Activated CD4-positive, alpha-beta memory T cell treated with anti-CD3 and anti-CD28 coated beads, Interleukin-2, amount 10 ng/mL, durations not matched to agents 7 days and 5 days (primary cell): ENCODE data around the gene SYNM. TPM values are rescaled to one million over a fixed set of nuclear protein-coding genes. Genes with fewer than 3 reads are reported as not detected.
"Not testable (repeated sequence)": the region's sequence is repeated elsewhere in the genome, so short reads cannot be mapped to it uniquely, and the experiment has no call there.

ENCODE experiments used
- CTCF ChIA-PET: fragments of 350-600 bp; sonication (Branson Sonifier 250); formaldehyde crosslinking; loops from one replicate; lab custom pipeline; 2021; ENCODE audit warnings: antibody characterized with exemption, inconsistent platforms; lab: Charles Lee
- POLR2A ChIA-PET: fragments of 350-600 bp; sonication (Branson Sonifier 250); formaldehyde crosslinking; loops from one replicate; lab custom pipeline; 2021; ENCODE audit warnings: antibody characterized with exemption; lab: Charles Lee
- DNase-seq: peaks from one replicate; pipeline ENCODE4 v3.0.0-alpha.2; 2020
- H3K27ac Mint-ChIP-seq: one replicate; pipeline ENCODE4 v1.8.0; 2021; ENCODE audit warnings: mild to moderate bottlenecking, mixed read lengths
- H3K27me3 Mint-ChIP-seq: one replicate; pipeline ENCODE4 v1.8.0; 2021; ENCODE audit warnings: mixed read lengths
- H3K36me3 Mint-ChIP-seq: one replicate; pipeline ENCODE4 v1.8.0; 2021; ENCODE audit warnings: low read depth, mixed read lengths
- H3K4me1 Mint-ChIP-seq: one replicate; pipeline ENCODE4 v1.8.0; 2021; ENCODE audit warnings: mixed read lengths
- H3K4me3 Mint-ChIP-seq: one replicate; pipeline ENCODE4 v1.8.0; 2021; ENCODE audit warnings: mild to moderate bottlenecking, mixed read lengths
- H3K9me3 Mint-ChIP-seq: one replicate; pipeline ENCODE4 v1.8.0; 2021; ENCODE audit warnings: mixed read lengths
- total RNA-seq, 2 experiments: library from RNA; stranded (reverse); gene quantifications; one replicate each; pipeline ENCODE4 v1.2.3, GENCODE V29; 2021

The SYNM gene
- total RNA-seq, 2 experiments from 2014 or later = 5.5 to 5.7 TPM

DNA sequence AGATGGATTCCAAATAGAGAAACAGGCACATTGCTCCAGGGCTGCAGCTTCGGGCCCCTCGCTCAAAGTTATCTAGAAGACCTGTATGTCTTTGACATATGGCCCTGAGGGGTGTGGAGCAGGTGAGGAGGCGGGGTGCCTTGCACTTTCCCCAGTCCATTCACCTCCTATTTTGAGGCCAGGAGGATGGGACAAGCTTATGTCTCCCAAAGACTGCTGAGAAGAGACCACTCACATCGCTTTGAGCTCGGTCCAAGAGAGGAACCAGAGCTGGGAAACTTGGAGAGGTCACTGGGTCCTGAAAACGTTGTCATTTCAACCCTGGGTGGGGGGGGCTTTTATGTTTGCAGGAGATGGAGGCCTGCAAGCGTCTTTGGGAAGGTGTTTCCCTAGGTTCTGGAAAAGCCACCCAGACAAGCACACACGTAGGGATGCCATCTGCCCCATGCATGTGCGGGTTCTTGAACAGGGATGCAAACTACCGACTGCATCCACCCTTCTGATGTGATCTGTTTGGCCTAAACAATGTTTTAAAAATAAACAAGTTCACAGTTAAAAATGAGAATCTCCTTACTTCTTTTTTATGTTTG, 33.7 kb upstream of the SYNM start:
- Mint-ChIP-seq H3K4me3 (no peak overlapping the region), H3K27me3 (peaks cover 4% of the 10 kb centered on the region)

DNA sequence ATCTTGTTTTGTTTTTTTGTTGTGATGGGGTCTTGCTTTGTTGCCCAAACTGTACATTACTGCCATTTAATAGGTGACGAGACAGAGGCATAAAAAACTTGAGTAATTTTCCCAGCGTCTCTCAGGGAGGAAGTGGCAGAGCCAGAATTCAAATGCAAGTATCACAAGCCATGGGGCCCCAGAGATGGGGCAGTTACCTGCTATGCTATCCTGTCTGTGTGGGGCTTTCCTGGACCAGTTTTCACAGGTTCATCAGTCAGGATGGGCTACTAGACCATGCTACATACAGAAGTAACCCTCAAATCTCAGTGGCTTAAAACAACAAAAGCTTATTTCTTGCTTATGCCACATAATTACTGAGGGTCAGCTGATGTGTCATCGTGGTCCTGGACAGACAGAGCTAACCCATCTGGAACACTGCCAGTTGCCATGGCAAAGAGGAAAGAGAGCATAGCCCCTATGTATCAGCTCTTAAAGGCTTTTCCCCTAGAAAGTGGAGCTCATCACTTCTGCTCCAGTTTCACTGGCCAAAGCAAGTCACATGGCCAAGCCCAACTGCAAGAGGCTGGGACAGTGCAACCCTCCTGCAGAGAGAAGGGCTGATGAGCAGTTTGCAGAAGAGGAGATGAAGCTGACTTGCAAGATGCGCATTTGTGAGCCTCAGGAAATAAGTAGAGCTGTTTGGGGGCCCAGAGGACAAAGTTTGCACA, 31.7 kb upstream of the SYNM start:
- POLR2A ChIA-PET = no interaction called here
- H3K9me3 Mint-ChIP-seq = no peaks in the 10 kb centered on the region
- DNase-seq = no peak
- H3K36me3 Mint-ChIP-seq = no peaks in the 10 kb centered on the region
- peaks cover 7% of the 10 kb centered on the region for H3K27me3 Mint-ChIP-seq
- H3K4me1 Mint-ChIP-seq = peaks cover 7% of the 10 kb centered on the region
- CTCF ChIA-PET = interaction anchor here (0.7 to 1.9 kb wide), 2 partner anchors 14 to 16 kb away, joined by 4 to 6 read pairs; no protein-coding TSS in a partner anchor
- H3K4me3 Mint-ChIP-seq = no peak overlapping the region
- no peak overlapping the region for H3K27ac Mint-ChIP-seq

More for the DNA sequence above, 33.7 kb upstream of the SYNM start:
- no peak for DNase-seq
- no peaks in the 10 kb centered on the region for H3K36me3 Mint-ChIP-seq
- ChIA-PET CTCF (interaction anchor here (1.6 to 1.9 kb wide), 2 partner anchors 11 to 14 kb away, joined by 5 to 6 read pairs; no protein-coding TSS in a partner anchor), POLR2A (no interaction called here)
- H3K27ac Mint-ChIP-seq = no peak overlapping the region
- peaks cover 2% of the 10 kb centered on the region for H3K4me1 Mint-ChIP-seq
- H3K9me3 Mint-ChIP-seq = no peaks in the 10 kb centered on the region

DNA sequence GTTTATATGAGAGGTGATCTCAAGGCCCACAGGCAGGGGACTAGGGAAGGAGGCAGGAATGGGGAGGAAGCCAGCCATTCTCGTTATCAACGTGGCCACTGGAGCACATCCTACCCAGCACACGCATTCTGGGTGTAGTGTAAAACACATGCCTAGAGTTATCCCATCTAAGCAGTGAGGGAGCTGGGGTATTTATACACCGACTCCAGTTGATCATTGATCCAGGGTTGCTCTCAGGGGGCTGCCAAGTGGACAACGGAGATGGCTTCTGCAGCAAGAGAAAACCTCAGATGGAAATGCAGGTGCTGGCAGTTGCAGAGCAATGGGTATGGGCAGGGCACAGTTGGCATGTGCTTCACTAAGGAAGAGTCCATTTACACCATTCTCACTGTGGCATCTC, 30.4 kb upstream of the SYNM start:
- no peaks in the 10 kb centered on the region for H3K36me3 Mint-ChIP-seq
- DNase-seq = no peak
- no peaks in the 10 kb centered on the region for H3K9me3 Mint-ChIP-seq
- CTCF ChIA-PET = interaction anchor here (2.7 kb wide), 1 partner anchor 8 kb away, joined by 7 read pairs; no protein-coding TSS in a partner anchor
- no peak overlapping the region for H3K4me3 Mint-ChIP-seq
- H3K27me3 Mint-ChIP-seq = peaks cover 14% of the 10 kb centered on the region
- peaks cover 7% of the 10 kb centered on the region for H3K4me1 Mint-ChIP-seq
- no peak overlapping the region for H3K27ac Mint-ChIP-seq
- POLR2A ChIA-PET = no interaction called here

DNA sequence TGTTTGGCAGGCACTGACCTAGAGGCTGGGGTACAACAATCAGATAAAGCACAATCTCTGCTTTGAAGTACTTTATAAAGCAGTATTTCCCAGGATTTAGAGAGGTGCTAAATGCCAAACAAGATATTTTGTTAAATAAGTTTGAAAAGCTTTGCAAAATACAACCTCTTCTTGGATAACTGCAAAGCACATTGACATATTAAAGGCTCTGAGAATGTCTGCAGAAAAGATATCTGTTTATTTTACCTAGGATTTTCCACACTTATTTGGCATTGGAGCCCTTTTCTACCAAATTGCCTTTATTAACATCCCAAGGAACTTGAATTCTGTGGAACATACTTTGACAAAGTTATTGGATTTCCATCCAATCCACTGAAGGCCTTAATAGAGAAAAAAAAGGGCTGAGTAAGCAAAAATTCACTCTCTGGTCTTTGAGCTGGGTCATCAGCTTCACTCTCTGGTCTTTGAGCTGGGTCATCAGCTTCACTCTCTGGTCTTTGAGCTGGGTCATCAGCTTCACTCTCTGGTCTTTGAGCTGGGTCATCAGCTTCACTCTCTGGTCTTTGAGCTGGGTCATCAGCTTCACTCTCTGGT, 29.7 kb upstream of the SYNM start:
- peaks cover 14% of the 10 kb centered on the region for H3K27me3 Mint-ChIP-seq
- H3K27ac Mint-ChIP-seq, H3K9me3 Mint-ChIP-seq, POLR2A ChIA-PET, H3K4me1 Mint-ChIP-seq, H3K4me3 Mint-ChIP-seq, H3K36me3 Mint-ChIP-seq, DNase-seq: not testable (repeated sequence)
- CTCF ChIA-PET = interaction anchor here (1.0 to 2.7 kb wide), 7 partner anchors 9 to 556 kb away, joined by 3 to 14 read pairs (median 8); no protein-coding TSS in a partner anchor

DNA sequence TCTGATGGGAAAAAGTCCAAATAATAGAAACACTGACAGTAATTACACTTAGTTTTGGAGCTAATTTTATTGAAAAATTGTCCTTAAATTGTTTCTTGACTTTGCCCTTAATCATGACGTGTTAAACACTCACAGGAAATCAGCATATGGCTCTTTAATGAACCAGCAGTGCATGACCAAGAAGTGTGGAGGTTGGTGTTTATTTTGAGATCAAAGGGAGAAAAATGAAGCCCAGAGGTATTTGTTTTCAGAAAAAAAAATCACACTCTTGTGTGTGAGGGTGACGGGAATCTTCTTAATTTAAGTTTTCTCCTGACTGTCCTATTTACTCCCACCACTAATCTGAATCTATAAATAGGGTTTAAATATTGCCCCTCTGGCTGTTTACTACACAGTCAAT, 28.8 kb upstream of the SYNM start:
- peaks cover 7% of the 10 kb centered on the region for H3K4me1 Mint-ChIP-seq
- H3K4me3 Mint-ChIP-seq = no peak overlapping the region
- H3K27me3 Mint-ChIP-seq = peaks cover 14% of the 10 kb centered on the region
- POLR2A ChIA-PET = no interaction called here
- no peaks in the 10 kb centered on the region for H3K9me3 Mint-ChIP-seq
- no peak for DNase-seq
- H3K27ac Mint-ChIP-seq = no peak overlapping the region
- no peaks in the 10 kb centered on the region for H3K36me3 Mint-ChIP-seq
- CTCF ChIA-PET = interaction anchor here (0.6 to 2.7 kb wide), 28 partner anchors 8 to 1857 kb away, joined by 3 to 14 read pairs (median 4); partner anchors contain the start of gene SYNM

DNA sequence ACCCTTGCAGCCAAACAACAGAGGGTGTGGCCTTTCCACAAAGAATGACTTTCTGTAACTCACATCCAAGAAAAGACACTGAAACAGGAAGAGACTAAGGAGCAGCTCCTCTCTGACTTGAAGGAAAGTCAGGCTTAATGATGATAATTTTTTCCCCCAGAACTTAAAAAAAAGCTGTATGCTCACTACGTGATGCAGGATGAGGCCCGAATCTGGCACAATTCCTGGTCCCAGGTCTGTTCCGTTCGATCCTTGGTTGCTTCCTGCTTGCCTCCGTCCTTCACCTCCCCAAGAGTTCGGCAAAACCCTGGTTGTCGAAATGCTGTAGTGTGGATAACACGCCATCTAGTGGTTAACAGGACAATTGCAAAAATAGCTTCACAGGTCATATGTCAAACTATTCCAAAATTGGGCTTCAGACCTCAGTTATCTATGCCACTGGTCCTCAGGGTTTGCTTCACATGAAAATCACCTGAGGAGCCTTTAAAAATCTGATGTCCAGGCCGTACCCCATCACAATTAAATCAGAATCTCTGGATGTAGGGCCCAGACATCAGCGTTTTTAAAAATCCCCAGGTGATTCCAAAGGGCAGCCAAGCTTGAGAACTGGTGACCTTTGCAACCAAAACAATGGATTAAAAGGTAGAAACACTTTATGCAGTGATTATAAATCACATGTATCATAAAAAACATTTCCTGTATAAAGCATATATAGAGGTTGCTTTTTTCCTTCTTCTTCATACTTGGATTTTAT, 28.1 kb upstream of the SYNM start:
- H3K9me3 Mint-ChIP-seq = no peaks in the 10 kb centered on the region
- POLR2A ChIA-PET = no interaction called here
- CTCF ChIA-PET = interaction anchor here (0.6 to 2.7 kb wide), 27 partner anchors 9 to 1273 kb away, joined by 3 to 14 read pairs (median 4); partner anchors contain the start of gene SYNM
- peaks cover 14% of the 10 kb centered on the region for H3K27me3 Mint-ChIP-seq
- peaks cover 7% of the 10 kb centered on the region for H3K4me1 Mint-ChIP-seq
- H3K36me3 Mint-ChIP-seq = no peaks in the 10 kb centered on the region
- peak; percentile 52 for DNase-seq
- no peak overlapping the region for H3K27ac Mint-ChIP-seq
- peak overlapping the region; percentile 77 for H3K4me3 Mint-ChIP-seq

DNA sequence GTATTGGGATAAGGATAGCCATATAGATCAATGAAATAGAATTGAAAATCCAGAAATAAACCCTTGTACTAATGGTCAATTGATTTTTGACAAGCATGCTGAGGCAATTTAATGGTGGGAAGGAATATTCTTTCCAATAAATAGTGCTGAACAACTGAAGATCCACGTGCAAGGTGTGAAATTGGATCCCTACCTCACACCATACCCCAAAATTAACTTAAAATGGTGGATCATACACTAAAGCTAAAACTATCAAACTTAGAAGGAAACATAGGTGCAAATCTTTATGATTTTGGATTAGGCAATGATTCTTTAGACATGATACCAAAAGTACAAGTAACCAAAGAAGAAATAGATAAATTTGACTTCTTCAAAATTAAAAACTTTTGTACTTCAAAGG, 22.1 kb upstream of the SYNM start:
- H3K36me3 Mint-ChIP-seq = no peaks in the 10 kb centered on the region
- H3K27me3 Mint-ChIP-seq = peaks cover 24% of the 10 kb centered on the region
- ChIA-PET CTCF (interaction anchor here (0.7 to 1.3 kb wide), 3 partner anchors 16 to 21 kb away, joined by 3 to 4 read pairs (median 4); no protein-coding TSS in a partner anchor), POLR2A (interaction anchor here (0.8 kb wide), 1 partner anchor 10 kb away, joined by 3 read pairs; no protein-coding TSS in a partner anchor)
- H3K4me1 Mint-ChIP-seq = no peaks in the 10 kb centered on the region
- DNase-seq = no peak
- no peak overlapping the region for H3K4me3 Mint-ChIP-seq
- no peaks in the 10 kb centered on the region for H3K9me3 Mint-ChIP-seq
- H3K27ac Mint-ChIP-seq = no peak overlapping the region

DNA sequence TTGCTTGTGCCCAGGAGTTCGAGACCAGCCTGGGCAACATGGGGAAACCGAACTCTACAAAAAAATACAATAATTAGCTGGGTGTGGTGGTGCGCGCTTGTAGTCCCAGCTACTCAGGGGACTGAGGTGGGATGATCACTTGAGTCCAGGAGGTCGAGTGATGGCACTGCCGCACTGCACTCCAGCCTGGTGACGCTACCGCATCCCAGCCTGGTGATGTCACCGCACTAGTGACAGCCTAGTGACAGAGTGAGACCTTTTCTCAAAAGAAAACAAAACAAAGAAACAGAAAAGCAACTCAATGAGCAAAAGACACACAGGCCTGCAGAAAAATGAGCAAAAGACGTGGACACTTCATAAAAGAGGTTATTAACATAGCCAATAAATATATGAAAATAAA, 19.9 kb upstream of the SYNM start:
- Mint-ChIP-seq H3K9me3 (no peaks in the 10 kb centered on the region), H3K36me3 (no peaks in the 10 kb centered on the region), H3K27me3 (peaks cover 20% of the 10 kb centered on the region), H3K4me1 (peaks cover 2% of the 10 kb centered on the region), H3K4me3 (no peak overlapping the region), H3K27ac (no peak overlapping the region)
- POLR2A ChIA-PET = no interaction called here
- CTCF ChIA-PET = interaction anchor here (2.8 kb wide), 1 partner anchor 9 kb away, joined by 11 read pairs; no protein-coding TSS in a partner anchor
- DNase-seq = no peak

DNA sequence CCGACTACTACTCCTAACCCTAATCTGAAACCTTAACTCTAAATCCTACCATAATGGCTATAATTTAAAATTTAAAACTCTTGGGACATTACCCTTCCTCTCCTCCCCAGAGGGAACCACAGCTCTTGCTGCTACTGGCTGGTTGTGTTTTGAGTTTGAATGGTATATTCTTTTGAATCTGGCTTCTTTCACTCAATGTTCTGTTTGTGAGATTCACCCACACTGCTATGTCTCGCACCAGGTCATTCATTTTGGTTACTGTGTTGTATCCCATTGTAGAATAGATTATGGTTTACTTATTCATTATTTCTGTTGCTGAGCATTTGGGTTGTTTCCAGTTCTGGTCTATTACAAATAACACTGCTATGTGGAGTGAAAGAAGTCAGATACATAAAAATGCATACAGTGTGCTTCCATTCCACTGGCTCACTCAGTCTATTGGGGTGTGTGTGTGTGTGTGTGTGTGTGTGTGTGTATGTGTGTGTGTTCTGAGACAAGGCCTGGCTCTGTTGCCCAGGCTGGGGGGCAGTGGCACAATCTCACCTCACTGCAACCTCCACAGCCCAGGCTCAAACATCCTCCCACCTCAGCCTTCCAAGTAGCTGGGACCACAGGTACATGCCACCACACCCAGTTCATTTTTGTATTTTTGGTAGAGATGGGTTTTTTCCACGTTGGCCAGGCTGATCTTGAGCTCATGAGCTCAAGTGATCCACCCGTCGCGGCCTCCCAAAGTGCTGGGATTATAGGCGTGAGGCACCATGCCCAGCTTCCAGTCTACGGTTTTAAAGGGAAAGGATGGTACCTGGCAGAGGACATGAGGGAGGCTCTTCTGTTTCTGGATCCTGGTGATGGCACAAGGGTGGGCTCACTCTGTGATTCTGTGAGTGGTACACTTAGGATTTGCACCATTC, 19.2 kb upstream of the SYNM start:
- Mint-ChIP-seq H3K9me3 (no peaks in the 10 kb centered on the region), H3K4me1 (peaks cover 6% of the 10 kb centered on the region), H3K36me3 (no peaks in the 10 kb centered on the region), H3K27ac (no peak overlapping the region), H3K27me3 (peaks cover 22% of the 10 kb centered on the region), H3K4me3 (no peak overlapping the region)
- ChIA-PET CTCF (interaction anchor here (1.5 to 2.8 kb wide), 2 partner anchors 10 to 20 kb away, joined by 5 to 11 read pairs; no protein-coding TSS in a partner anchor), POLR2A (no interaction called here)
- DNase-seq = no peak

DNA sequence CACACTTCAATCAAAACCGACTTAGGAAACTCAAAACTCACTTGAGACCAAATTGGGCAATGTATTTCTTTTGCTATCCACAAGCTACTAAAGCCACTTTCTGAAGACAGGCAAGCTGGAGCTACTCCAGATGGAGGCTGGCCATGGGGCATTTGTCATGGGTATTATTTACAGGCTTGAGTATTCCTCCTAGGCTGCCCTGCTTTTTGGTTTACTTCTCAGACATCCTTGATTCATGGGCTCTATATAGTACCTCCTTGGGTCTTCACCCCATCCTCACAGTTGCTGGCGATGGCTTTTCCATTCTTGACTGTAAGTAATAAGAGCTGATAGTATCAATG, 18.6 kb upstream of the SYNM start:
- no peaks in the 10 kb centered on the region for H3K36me3 Mint-ChIP-seq
- POLR2A ChIA-PET = no interaction called here
- peaks cover 22% of the 10 kb centered on the region for H3K27me3 Mint-ChIP-seq

DNA sequence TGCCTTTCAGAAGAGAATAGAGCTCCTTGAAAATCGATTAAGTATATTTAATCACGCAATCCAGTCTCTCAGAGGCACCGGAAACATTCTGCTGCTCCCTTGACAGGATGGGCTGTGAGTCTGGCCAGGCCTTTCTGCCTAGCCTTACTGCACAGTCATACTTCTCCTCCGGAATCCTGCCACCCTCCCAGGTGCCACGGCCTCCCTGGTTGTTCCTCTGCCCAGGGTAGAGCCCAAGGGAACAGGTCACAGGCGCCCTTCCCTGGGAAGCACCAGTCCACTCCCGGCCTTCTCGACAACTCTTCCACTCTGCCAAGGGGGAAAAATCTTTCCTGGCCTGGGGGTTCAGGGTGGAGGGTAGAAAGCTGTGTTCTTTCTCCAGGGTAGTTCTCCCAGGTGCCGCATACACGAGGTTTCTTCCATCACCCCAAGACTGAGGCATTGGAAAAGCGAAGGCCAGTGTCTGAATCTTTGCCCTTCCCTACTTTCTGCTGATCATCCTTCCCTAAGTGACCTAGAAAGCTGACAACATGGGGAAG, 17.4 kb upstream of the SYNM start:
- Mint-ChIP-seq H3K4me1 (peaks cover 6% of the 10 kb centered on the region), H3K4me3 (no peak overlapping the region), H3K27me3 (peaks cover 16% of the 10 kb centered on the region), H3K27ac (no peak overlapping the region), H3K9me3 (no peaks in the 10 kb centered on the region), H3K36me3 (no peaks in the 10 kb centered on the region)
- CTCF ChIA-PET = interaction anchor here (2.8 kb wide), 1 partner anchor 11 kb away, joined by 11 read pairs; no protein-coding TSS in a partner anchor
- POLR2A ChIA-PET = no interaction called here
- DNase-seq = no peak

More for the DNA sequence above, 18.6 kb upstream of the SYNM start:
- peaks cover 6% of the 10 kb centered on the region for H3K4me1 Mint-ChIP-seq
- H3K4me3 Mint-ChIP-seq = no peak overlapping the region
- DNase-seq = no peak
- no peaks in the 10 kb centered on the region for H3K9me3 Mint-ChIP-seq
- H3K27ac Mint-ChIP-seq = no peak overlapping the region
- CTCF ChIA-PET = interaction anchor here (1.5 to 2.8 kb wide), 2 partner anchors 10 to 19 kb away, joined by 5 to 11 read pairs; no protein-coding TSS in a partner anchor
